ENCODE data around the gene SND1. TPM values are rescaled to one million over a fixed set of nuclear protein-coding genes. Genes with fewer than 3 reads are reported as not detected.
"Not testable (repeated sequence)": the region's sequence is repeated elsewhere in the genome, so short reads cannot be mapped to it uniquely, and the experiment has no call there.

Gene SND1
- total RNA-seq, 4 donors from 2014 or later: 84.2 to 98.8 (median 93.4) TPM

DNA sequence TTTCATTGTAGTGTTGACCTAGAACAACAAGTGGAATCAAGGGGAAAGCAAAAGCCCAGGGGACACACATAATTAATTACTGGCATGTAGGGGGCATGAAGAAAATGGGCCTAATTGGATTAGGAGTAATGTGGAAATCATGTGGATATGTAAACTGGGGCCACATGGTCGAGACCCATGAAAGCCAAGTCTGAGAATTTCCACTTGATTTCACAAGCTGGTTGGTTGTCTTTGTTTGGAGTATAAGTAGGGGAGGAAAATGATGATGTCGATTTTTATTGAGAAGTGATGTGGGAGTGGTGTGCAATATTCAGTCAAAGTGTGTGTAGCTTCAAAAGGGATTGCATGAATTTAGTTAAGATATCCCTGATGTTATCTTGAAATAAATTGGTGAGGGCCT lies 247.4 kb downstream of the SND1 start:
- H3K36me3 ChIP-seq: peaks cover 0 to 12% (median 0%) of the 10 kb centered on the region in 3 donors
- TF ChIP-seq POLR2A (IDR thresholded peaks at IDR 0.05): no peak
- TF ChIP-seq, protein P1, sequence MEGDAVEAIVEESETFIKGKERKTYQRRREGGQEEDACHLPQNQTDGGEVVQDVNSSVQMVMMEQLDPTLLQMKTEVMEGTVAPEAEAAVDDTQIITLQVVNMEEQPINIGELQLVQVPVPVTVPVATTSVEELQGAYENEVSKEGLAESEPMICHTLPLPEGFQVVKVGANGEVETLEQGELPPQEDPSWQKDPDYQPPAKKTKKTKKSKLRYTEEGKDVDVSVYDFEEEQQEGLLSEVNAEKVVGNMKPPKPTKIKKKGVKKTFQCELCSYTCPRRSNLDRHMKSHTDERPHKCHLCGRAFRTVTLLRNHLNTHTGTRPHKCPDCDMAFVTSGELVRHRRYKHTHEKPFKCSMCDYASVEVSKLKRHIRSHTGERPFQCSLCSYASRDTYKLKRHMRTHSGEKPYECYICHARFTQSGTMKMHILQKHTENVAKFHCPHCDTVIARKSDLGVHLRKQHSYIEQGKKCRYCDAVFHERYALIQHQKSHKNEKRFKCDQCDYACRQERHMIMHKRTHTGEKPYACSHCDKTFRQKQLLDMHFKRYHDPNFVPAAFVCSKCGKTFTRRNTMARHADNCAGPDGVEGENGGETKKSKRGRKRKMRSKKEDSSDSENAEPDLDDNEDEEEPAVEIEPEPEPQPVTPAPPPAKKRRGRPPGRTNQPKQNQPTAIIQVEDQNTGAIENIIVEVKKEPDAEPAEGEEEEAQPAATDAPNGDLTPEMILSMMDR (IDR thresholded peaks at IDR 0.05): no peak
- no peaks in the 10 kb centered on the region for H3K9me3 ChIP-seq
- H3K27ac ChIP-seq: no peak overlapping the region
- no peaks in the 10 kb centered on the region for H3K27me3 ChIP-seq
- H3K4me3 ChIP-seq: no peak overlapping the region
- H3K4me1 ChIP-seq: peaks cover 0 to 22% (median 6%) of the 10 kb centered on the region in 3 donors
- no peak for DNase-seq
- intact Hi-C loops (cut with DNase I): no loop called here
- WGBS, 2 donors: 89 to 92% methylated on average over 2 of the region's 2 CpGs

DNA sequence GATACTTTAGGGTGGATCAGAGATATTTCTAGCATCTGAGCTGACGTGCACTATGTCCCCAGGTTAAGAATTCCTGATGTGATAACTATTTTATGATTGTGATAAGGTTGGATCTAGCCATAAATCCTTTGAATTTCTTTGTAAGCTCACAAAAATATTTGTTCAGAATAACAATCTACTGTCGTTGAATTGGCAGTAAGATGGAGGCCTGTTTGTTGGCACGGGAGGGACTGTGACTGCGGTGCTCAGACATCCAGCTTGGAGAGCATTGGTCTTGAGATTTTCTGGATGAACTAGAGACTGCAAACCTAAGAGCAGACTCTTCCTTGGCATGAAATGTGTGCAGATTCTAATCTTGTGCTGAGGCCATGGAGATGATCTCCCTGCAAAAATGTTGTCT lies 248.1 kb downstream of the SND1 start:
- no peak overlapping the region for H3K27ac ChIP-seq
- peaks cover 0 to 13% (median 0%) of the 10 kb centered on the region in 3 donors for H3K36me3 ChIP-seq
- H3K4me1 ChIP-seq: peaks cover 0 to 30% (median 11%) of the 10 kb centered on the region in 3 donors
- H3K9me3 ChIP-seq: no peaks in the 10 kb centered on the region
- H3K4me3 ChIP-seq: no peak overlapping the region
- 76 to 80% methylated on average over 4 of the region's 4 CpGs for WGBS, 2 donors
- DNase-seq: no peak
- intact Hi-C loops (cut with DNase I): no loop called here
- H3K27me3 ChIP-seq: no peaks in the 10 kb centered on the region
- TF ChIP-seq, protein P1 (IDR thresholded peaks at IDR 0.05): no peak
- TF ChIP-seq POLR2A (IDR thresholded peaks at IDR 0.05): no peak

DNA sequence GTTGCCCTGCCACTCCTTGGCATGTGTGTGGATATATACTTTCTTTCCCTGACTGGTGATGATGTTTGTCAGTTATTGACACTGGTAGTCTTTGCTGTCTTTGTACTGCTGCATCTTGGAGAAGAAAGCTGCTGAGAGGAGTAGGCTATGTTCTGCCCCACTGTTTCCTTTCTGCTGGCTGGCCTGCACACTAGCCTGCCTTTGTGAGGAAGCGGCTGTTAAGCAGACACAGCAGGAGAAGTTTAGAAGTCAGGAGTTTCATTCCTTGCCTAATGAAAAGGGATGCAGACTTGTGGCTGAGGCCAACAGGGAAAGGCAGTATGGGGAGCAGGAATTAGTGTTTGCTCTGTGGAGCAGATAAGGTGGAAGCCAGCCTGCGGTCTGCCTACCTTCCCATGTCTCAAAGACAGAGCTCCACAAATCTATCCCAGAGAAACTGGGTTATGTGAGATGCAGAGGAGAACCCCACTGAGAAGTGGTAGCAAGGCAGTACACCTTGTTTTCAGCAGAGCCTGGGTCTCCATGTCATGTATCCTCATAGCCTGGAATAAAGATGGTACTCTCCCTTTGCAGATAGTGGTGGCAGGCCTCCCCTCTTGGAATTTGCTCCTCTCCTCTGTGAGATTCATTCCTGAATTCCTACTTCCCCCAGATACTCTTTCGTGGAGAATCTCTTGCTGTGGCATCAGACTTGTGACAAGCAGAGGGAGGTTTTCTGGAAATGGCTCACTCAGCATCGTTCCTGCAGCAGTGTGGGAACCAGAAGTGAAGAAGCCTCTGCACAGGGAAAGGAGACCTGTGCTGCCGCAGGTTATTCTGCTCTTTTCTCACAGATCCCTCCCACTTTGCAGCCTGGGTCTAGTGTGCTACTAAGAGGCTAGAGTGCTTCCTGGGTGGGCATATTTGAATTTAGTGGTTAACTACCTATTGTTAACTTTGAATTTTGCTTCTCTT lies 249.0 kb downstream of the SND1 start:
- H3K4me3 ChIP-seq: no peak overlapping the region
- no peak for DNase-seq
- 69 to 81% methylated on average over 3 to 5 of the region's 5 CpGs for WGBS, 2 donors
- H3K4me1 ChIP-seq: peaks cover 0 to 38% (median 14%) of the 10 kb centered on the region in 3 donors
- H3K9me3 ChIP-seq: no peaks in the 10 kb centered on the region
- peaks cover 0 to 18% (median 0%) of the 10 kb centered on the region in 3 donors for H3K36me3 ChIP-seq
- intact Hi-C loops (cut with DNase I): no loop called here
- no peak overlapping the region for H3K27ac ChIP-seq
- TF ChIP-seq, protein P1 (IDR thresholded peaks at IDR 0.05): no peak
- no peak for TF ChIP-seq POLR2A (IDR thresholded peaks at IDR 0.05)
- H3K27me3 ChIP-seq: no peaks in the 10 kb centered on the region

DNA sequence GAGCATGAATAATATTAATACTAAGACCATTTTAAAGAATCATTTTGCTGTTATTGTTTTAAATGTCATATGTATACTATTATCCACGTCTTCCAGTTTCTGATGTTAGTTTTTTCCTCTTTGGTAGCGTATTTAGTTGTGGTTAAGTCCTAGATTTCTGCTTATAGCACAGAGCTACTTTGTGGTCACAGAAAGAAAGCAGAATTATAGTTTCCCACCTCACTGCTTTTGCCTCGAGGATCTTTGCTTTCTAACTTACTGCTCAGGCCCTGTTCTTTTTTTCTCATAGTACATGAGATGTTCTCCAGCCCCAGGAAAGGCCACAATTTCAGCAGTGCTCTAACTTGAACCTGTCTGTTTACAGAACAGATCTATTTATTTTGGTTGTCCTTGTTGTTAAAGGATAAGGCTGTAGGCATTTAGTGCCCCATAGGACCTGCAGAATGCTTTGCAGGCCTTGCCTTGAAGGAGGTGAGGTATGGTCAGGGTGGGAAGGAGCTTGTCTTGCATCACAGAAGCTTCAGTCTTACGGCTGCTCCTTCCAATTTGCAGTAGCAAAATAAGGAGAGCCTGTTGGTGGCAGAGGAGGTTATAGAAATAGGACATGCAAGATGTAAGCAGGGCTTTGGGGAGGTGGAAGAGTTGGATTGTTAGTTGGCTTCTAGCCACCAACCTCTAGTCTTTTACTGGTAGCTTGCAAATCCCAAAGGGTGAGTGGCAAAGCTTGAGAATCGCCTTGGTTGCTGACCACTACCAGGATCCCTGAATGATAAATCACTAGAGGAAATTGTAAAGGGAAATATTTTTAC lies 250.1 kb downstream of the SND1 start:
- intact Hi-C loops (cut with DNase I): no loop called here
- no peak for DNase-seq
- TF ChIP-seq, protein P1 (IDR thresholded peaks at IDR 0.05): no peak
- TF ChIP-seq POLR2A (IDR thresholded peaks at IDR 0.05): no peak
- 85 to 86% methylated on average over 5 of the region's 5 CpGs for WGBS, 2 donors
- no peak overlapping the region for H3K27ac ChIP-seq
- no peaks in the 10 kb centered on the region for H3K27me3 ChIP-seq
- no peaks in the 10 kb centered on the region for H3K9me3 ChIP-seq
- no peak overlapping the region for H3K4me3 ChIP-seq
- H3K4me1 ChIP-seq: peaks cover 0 to 41% (median 17%) of the 10 kb centered on the region in 3 donors
- peaks cover 0 to 19% (median 0%) of the 10 kb centered on the region in 3 donors for H3K36me3 ChIP-seq

DNA sequence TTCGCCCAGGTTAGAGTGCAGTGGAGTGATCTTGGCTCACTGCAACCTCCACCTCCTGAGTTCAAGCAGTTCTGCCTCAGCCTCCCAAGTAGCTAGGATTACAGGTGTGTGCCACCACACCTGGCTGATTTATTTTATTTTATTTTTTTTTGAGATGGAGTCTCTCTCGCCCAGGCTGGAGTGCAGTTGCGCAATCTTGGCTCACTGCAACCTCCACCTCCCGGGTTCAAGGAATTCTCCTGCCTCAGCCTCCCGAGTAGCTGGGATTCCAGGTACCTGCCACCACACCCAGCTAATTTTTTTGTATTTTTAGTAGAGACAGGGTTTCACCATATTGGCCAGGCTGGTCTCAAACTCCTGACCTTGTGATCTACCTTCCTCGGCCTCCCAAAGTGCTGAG lies 250.8 kb downstream of the SND1 start:
- intact Hi-C loops (cut with DNase I); H3K27ac ChIP-seq; H3K9me3 ChIP-seq; H3K27me3 ChIP-seq; H3K4me3 ChIP-seq; DNase-seq: not testable (repeated sequence)
- Histone ChIP-seq H3K36me3 (peaks cover 0 to 19% (median 0%) of the 10 kb centered on the region in 3 donors), H3K4me1 (peaks cover 0 to 41% (median 17%) of the 10 kb centered on the region in 3 donors)
- 92 to 97% methylated on average over 6 of the region's 6 CpGs for WGBS, 2 donors

Data from esophagus squamous epithelium (tissue), 5 donors.